ENCODE results near the gene WDR43. TPM values are rescaled to one million over a fixed set of nuclear protein-coding genes. Genes with fewer than 3 reads are reported as not detected.

The WDR43 gene
- total RNA-seq, 1 experiment from 2014 or later: 86.5 TPM

DNA sequence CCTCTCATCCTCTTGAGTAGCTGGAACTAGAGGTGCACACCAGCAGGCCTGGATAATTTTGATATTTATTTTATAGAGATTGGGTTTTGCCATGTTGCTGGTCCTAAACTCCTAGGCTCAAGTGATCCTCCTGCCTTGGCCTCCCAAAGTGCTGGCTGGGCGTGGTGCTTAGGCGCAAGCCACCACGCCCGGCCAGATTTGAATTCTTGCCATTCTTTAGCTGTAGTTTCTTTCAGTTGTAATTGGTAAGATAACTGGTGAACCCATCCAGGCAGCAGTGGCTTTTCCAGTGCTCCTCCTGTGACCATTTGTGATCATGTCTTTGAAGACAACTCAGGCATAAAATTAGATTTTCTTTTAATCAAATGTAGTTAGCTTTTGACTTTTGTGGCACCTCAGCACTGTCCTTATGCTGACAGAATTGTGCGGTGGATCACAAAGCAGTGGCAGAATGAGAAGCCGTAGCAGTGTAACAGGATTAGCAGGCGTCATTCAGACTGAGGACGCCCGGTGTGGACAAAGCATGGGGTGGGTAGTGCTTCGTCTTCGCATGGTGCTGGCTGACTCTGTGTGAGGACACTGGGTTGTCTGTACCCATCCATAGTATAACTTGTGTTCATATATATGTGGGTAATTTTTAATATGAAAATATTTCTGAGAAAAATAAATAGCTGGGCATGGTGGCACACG, 56.6 kb downstream of the WDR43 start:
- no peak overlapping the region for H3K4me3 ChIP-seq (ENCODE audit: low read depth in 2 of 2, low read length in 2 of 2)
- POLR2A ChIA-PET: no interaction called here
- in situ Hi-C loops (cut with HindIII; ENCODE audit: low pct_unique_long_range_greater_than_20kb, low sequenced_read_pairs) (no loop called here), intact Hi-C loops (cut with micrococcal nuclease; ENCODE audit: unreplicated experiment) (loop anchor here (5.0 kb wide), 1 partner anchor 129 kb away; no protein-coding TSS in a partner anchor)
- H3K27me3 ChIP-seq (ENCODE audit: control insufficient read depth, insufficient read depth, low read length): no peaks in the 10 kb centered on the region
- BruUV-seq (replicated peaks): no TSS peak
- TF ChIP-seq POLR2AphosphoS5 (IDR thresholded peaks at IDR 0.05; ENCODE audit: low read depth, low read length): no peak
- DNase-seq (ENCODE audit: low read depth, low spot score) (no peak), ATAC-seq (no peak)
- peaks cover 7% of the 10 kb centered on the region; the same call in 1 of the 2 replicates for H3K9me3 ChIP-seq (ENCODE audit: control insufficient read depth, insufficient read depth, low read depth, low read length)
- CTCF ChIA-PET: no interaction called here
- peaks cover 17% of the 10 kb centered on the region for H3K4me1 ChIP-seq (ENCODE audit: control insufficient read depth, insufficient read depth, low read length)
- H3K36me3 ChIP-seq (ENCODE audit: control insufficient read depth, insufficient read depth, low read length): peaks cover 28% of the 10 kb centered on the region
- no peak overlapping the region for H3K27ac ChIP-seq (ENCODE audit: low read length)

DNA sequence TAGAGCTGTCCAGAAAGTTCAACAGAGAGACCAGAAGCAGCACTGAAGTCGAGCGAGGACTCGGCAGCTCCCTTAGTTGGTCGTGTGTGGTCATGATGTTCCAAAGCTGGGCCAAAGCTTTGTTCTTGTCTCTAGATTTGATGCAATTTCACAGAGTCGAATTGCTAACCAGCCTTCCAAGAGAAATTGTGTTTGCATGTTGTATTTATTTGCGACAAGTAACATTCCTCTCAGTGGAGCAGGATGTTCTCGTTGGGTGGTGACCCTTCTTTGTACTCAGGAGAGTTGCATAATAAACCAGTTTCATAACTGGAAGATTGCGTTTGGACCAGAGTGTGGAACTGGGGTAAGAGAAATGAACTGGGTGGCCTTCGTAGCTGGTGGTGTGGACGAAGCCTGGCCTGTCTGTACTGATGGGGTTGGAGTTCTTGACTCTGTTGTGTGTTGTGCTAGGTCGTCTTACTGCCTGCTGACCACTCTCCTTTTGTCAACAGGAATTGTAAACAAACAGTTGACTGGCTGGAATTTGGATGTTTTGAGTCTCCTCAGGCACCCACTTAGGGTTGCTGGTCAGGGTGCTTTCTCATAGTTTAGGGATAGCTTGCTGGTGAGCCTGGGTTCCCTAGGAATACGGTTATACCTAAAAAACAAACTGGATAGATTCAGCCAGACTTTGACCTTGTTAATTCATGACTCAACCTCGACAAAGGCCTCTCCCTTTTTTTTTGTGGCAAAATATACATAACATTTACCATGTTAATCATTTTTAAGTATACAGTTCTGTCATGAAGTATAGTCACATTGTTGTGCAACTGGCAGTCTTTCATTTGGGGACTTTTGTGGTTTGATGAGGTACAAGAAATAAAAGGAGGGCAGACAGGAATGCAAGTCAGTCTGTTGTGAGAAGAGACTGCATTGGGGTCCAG, 57.7 kb downstream of the WDR43 start:
- ATAC-seq (no peak), DNase-seq (ENCODE audit: low read depth, low spot score) (no peak)
- TF ChIP-seq, protein P1, sequence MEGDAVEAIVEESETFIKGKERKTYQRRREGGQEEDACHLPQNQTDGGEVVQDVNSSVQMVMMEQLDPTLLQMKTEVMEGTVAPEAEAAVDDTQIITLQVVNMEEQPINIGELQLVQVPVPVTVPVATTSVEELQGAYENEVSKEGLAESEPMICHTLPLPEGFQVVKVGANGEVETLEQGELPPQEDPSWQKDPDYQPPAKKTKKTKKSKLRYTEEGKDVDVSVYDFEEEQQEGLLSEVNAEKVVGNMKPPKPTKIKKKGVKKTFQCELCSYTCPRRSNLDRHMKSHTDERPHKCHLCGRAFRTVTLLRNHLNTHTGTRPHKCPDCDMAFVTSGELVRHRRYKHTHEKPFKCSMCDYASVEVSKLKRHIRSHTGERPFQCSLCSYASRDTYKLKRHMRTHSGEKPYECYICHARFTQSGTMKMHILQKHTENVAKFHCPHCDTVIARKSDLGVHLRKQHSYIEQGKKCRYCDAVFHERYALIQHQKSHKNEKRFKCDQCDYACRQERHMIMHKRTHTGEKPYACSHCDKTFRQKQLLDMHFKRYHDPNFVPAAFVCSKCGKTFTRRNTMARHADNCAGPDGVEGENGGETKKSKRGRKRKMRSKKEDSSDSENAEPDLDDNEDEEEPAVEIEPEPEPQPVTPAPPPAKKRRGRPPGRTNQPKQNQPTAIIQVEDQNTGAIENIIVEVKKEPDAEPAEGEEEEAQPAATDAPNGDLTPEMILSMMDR (IDR thresholded peaks at IDR 0.05): no peak
- TF ChIP-seq POLR2AphosphoS5 (IDR thresholded peaks at IDR 0.05; ENCODE audit: low read depth, low read length) (no peak), TCF7L2 (IDR thresholded peaks at IDR 0.05; ENCODE audit: low read depth, low read length) (no peak), SIN3A (IDR thresholded peaks at IDR 0.05; ENCODE audit: borderline replicate concordance, insufficient read depth, low read depth, low read length) (no peak)
- TF ChIP-seq, protein P2, sequence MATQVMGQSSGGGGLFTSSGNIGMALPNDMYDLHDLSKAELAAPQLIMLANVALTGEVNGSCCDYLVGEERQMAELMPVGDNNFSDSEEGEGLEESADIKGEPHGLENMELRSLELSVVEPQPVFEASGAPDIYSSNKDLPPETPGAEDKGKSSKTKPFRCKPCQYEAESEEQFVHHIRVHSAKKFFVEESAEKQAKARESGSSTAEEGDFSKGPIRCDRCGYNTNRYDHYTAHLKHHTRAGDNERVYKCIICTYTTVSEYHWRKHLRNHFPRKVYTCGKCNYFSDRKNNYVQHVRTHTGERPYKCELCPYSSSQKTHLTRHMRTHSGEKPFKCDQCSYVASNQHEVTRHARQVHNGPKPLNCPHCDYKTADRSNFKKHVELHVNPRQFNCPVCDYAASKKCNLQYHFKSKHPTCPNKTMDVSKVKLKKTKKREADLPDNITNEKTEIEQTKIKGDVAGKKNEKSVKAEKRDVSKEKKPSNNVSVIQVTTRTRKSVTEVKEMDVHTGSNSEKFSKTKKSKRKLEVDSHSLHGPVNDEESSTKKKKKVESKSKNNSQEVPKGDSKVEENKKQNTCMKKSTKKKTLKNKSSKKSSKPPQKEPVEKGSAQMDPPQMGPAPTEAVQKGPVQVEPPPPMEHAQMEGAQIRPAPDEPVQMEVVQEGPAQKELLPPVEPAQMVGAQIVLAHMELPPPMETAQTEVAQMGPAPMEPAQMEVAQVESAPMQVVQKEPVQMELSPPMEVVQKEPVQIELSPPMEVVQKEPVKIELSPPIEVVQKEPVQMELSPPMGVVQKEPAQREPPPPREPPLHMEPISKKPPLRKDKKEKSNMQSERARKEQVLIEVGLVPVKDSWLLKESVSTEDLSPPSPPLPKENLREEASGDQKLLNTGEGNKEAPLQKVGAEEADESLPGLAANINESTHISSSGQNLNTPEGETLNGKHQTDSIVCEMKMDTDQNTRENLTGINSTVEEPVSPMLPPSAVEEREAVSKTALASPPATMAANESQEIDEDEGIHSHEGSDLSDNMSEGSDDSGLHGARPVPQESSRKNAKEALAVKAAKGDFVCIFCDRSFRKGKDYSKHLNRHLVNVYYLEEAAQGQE (IDR thresholded peaks at IDR 0.05; ENCODE audit: insufficient read depth in 1 of 2, low read depth in 2 of 2, low read length in 1 of 2): no peak
- H3K4me3 ChIP-seq (ENCODE audit: low read depth in 2 of 2, low read length in 2 of 2): no peak overlapping the region
- POLR2A ChIA-PET: no interaction called here
- in situ Hi-C loops (cut with HindIII; ENCODE audit: low pct_unique_long_range_greater_than_20kb, low sequenced_read_pairs) (no loop called here), intact Hi-C loops (cut with micrococcal nuclease; ENCODE audit: unreplicated experiment) (loop anchor here (5.0 kb wide), 1 partner anchor 130 kb away; no protein-coding TSS in a partner anchor)
- CTCF ChIA-PET: no interaction called here
- peaks cover 19% of the 10 kb centered on the region for H3K4me1 ChIP-seq (ENCODE audit: control insufficient read depth, insufficient read depth, low read length)
- no TSS peak for BruUV-seq (replicated peaks)
- no peaks in the 10 kb centered on the region for H3K27me3 ChIP-seq (ENCODE audit: control insufficient read depth, insufficient read depth, low read length)
- peaks cover 19% of the 10 kb centered on the region for H3K36me3 ChIP-seq (ENCODE audit: control insufficient read depth, insufficient read depth, low read length)
- peaks cover 7% of the 10 kb centered on the region; the same call in 1 of the 2 replicates for H3K9me3 ChIP-seq (ENCODE audit: control insufficient read depth, insufficient read depth, low read depth, low read length)
- H3K27ac ChIP-seq (ENCODE audit: low read length): no peak overlapping the region
